ENCODE data around the gene GPR137. TPM values are rescaled to one million over a fixed set of nuclear protein-coding genes. Genes with fewer than 3 reads are reported as not detected.
A peak's percentile ranks its signal among the peaks of the same experiment; 100 is the strongest.

GPR137 gene
- polyA plus RNA-seq, 3 donors: 7.8 to 21.0 (median 9.3) TPM

GRCh38 chr11:64268025-64268892, 17.4 kb upstream of the GPR137 start:
- Histone ChIP-seq H3K79me2 (ENCODE audit: insufficient read depth, low read length) (peaks cover 8% of the 10 kb centered on the region), H3K27me3 (ENCODE audit: control insufficient read depth in 2 of 2, insufficient read depth in 2 of 2, low read length in 2 of 2) (no peaks in the 10 kb centered on the region), H3K4me2 (replicated peaks; ENCODE audit: extremely low read depth, low read length, poor library complexity, severe bottlenecking) (peak overlapping the region; percentile 89), H2AFZ (ENCODE audit: insufficient read depth, low read depth, low read length, poor library complexity, severe bottlenecking) (peak overlapping the region; percentile 85), H4K20me1 (ENCODE audit: insufficient read depth, low read length) (no peaks in the 10 kb centered on the region), H3K4me1 (ENCODE audit: control insufficient read depth in 1 of 2, insufficient read depth in 2 of 2, low read length in 2 of 2) (peaks cover 29 to 34% of the 10 kb centered on the region in 2 donors), H3K27ac (ENCODE audit: low read depth in 1 of 2, low read length in 2 of 2) (peak overlapping the region; percentile 84 to 97), H3K9me3 (replicated peaks in 1 of 2; ENCODE audit: control insufficient read depth in 1 of 2, insufficient read depth in 1 of 2, low read length in 2 of 2) (no peaks in the 10 kb centered on the region), H3K9ac (ENCODE audit: insufficient read depth, low read length, poor library complexity, severe bottlenecking) (peak overlapping the region; percentile 94), H3K4me3 (replicated peaks in 1 of 3; ENCODE audit: low read depth in 2 of 3, low read length in 3 of 3) (peak overlapping the region; percentile 61 to 95 (median 67)), H3K36me3 (replicated peaks in 1 of 2; ENCODE audit: control insufficient read depth in 1 of 2, insufficient read depth in 2 of 2, low read length in 2 of 2) (peaks cover 33 to 34% of the 10 kb centered on the region in 2 donors)
- Mint-ChIP-seq H3K27me3 (ENCODE audit: low read depth in 3 of 3) (no peaks in the 10 kb centered on the region), H3K27ac (peak overlapping the region; percentile 96 to 99 (median 98)), H3K36me3 (peaks cover 24 to 35% of the 10 kb centered on the region in 2 donors), H3K4me1 (peaks cover 29% of the 10 kb centered on the region), H3K4me3 (peak overlapping the region; percentile 94 to 98), H3K9me3 (no peaks in the 10 kb centered on the region)
- intact Hi-C loops (cut with micrococcal nuclease): loop anchor here (2.0 to 5.0 kb wide), 2 partner anchors 15 to 34 kb away; partner anchors contain the start of gene CATSPERZ (in 1 of the 2)
- peak in 2 of 3 donors; percentile 38 to 49 for DNase-seq
- WGBS (ENCODE audit: insufficient coverage): 18% methylated on average over 20 of the region's 23 CpGs
- TF ChIP-seq CTCF (IDR thresholded peaks at IDR 0.05): no peak

- 0% methylated on average over 33 of the region's 34 CpGs for WGBS (ENCODE audit: insufficient coverage)
- DNase-seq: peak; percentile 51 to 69 (median 55)
- Histone ChIP-seq H3K79me2 (ENCODE audit: insufficient read depth, low read length) (peaks cover 8% of the 10 kb centered on the region), H3K9ac (ENCODE audit: insufficient read depth, low read length, poor library complexity, severe bottlenecking) (peak overlapping the region; percentile 94), H3K4me3 (replicated peaks in 1 of 3; ENCODE audit: low read depth in 2 of 3, low read length in 3 of 3) (peak overlapping the region; percentile 61 to 95 (median 67)), H2AFZ (ENCODE audit: insufficient read depth, low read depth, low read length, poor library complexity, severe bottlenecking) (peak overlapping the region; percentile 85), H3K9me3 (replicated peaks in 1 of 2; ENCODE audit: control insufficient read depth in 1 of 2, insufficient read depth in 1 of 2, low read length in 2 of 2) (no peaks in the 10 kb centered on the region), H4K20me1 (ENCODE audit: insufficient read depth, low read length) (no peaks in the 10 kb centered on the region), H3K4me2 (replicated peaks; ENCODE audit: extremely low read depth, low read length, poor library complexity, severe bottlenecking) (peak overlapping the region; percentile 89), H3K36me3 (replicated peaks in 1 of 2; ENCODE audit: control insufficient read depth in 1 of 2, insufficient read depth in 2 of 2, low read length in 2 of 2) (peaks cover 25 to 26% of the 10 kb centered on the region in 2 donors), H3K4me1 (ENCODE audit: control insufficient read depth in 1 of 2, insufficient read depth in 2 of 2, low read length in 2 of 2) (peaks cover 29 to 34% of the 10 kb centered on the region in 2 donors), H3K27ac (ENCODE audit: low read depth in 1 of 2, low read length in 2 of 2) (peak overlapping the region; percentile 84 to 97), H3K27me3 (ENCODE audit: control insufficient read depth in 2 of 2, insufficient read depth in 2 of 2, low read length in 2 of 2) (no peaks in the 10 kb centered on the region)
- no peaks in the 10 kb centered on the region for H3K9me3 Mint-ChIP-seq
- peak overlapping the region; percentile 94 to 98 for H3K4me3 Mint-ChIP-seq
- intact Hi-C loops (cut with micrococcal nuclease): loop anchor here (2.0 to 5.0 kb wide), 2 partner anchors 16 to 33 kb away; partner anchors contain the start of gene CATSPERZ (in 1 of the 2)
- no peak for TF ChIP-seq CTCF (IDR thresholded peaks at IDR 0.05)
- H3K27me3 Mint-ChIP-seq (ENCODE audit: low read depth in 3 of 3): no peaks in the 10 kb centered on the region
- peaks cover 29% of the 10 kb centered on the region for H3K4me1 Mint-ChIP-seq
- H3K36me3 Mint-ChIP-seq: peaks cover 20 to 31% of the 10 kb centered on the region in 2 donors
- H3K27ac Mint-ChIP-seq: peak overlapping the region; percentile 96 to 99 (median 98)
These were observed 16.6 kb upstream of the GPR137 start for GRCh38 chr11:64268893-64269539.
